CD4-positive, alpha-beta T cell treated with Interferon alpha-2 for 1 hour (primary cell): Measurements from ENCODE around the gene SLC2A2.

Experiments used
- DNase-seq, 2 donors: peaks; one replicate each; pipeline ENCODE4 v3.0.0-alpha.2; 2020 to 2022

SLC2A2 gene

GRCh38 chr3:171026597-171027293 lies at the start of gene SLC2A2:
Gene SLC2A2 (minus strand): TSS chr3:171026720. CDS start chr3:171026670, 50 bp downstream.
- DNase-seq = no peak

GRCh38 chr3:171072432-171072831 lies 45.9 kb upstream of the SLC2A2 start:
- no peak for DNase-seq

GRCh38 chr3:171068658-171069057 lies 42.1 kb upstream of the SLC2A2 start:
- no peak for DNase-seq

GRCh38 chr3:171066206-171066605 lies 39.7 kb upstream of the SLC2A2 start:
- DNase-seq = no peak

GRCh38 chr3:171065732-171066131 lies 39.2 kb upstream of the SLC2A2 start:
- DNase-seq = no peak

GRCh38 chr3:171064461-171064860 lies 37.9 kb upstream of the SLC2A2 start:
- no peak for DNase-seq

- no peak for DNase-seq
Observed at GRCh38 chr3:171061749-171062148, 35.2 kb upstream of the SLC2A2 start.

- DNase-seq = no peak
Observed at GRCh38 chr3:171059978-171060377, 33.5 kb upstream of the SLC2A2 start.

GRCh38 chr3:171058873-171059603 lies 32.5 kb upstream of the SLC2A2 start:
- no peak for DNase-seq

- no peak for DNase-seq
Observed at GRCh38 chr3:171058058-171058457, 31.5 kb upstream of the SLC2A2 start.

- DNase-seq = no peak
Observed at GRCh38 chr3:171057072-171057471, 30.6 kb upstream of the SLC2A2 start.

- DNase-seq = no peak
Observed at GRCh38 chr3:171056528-171056927, 30.0 kb upstream of the SLC2A2 start.

GRCh38 chr3:171055336-171056178 lies 29.0 kb upstream of the SLC2A2 start:
- no peak for DNase-seq

- no peak for DNase-seq
Observed at GRCh38 chr3:171054921-171055320, 28.4 kb upstream of the SLC2A2 start.

GRCh38 chr3:171054231-171054630 lies 27.7 kb upstream of the SLC2A2 start:
- no peak for DNase-seq

- DNase-seq = peak; percentile 19 to 47
Observed at GRCh38 chr3:171049861-171050444, 23.4 kb upstream of the SLC2A2 start.

- DNase-seq = no peak
Observed at GRCh38 chr3:171046760-171047159, 20.2 kb upstream of the SLC2A2 start.

- no peak for DNase-seq
Observed at GRCh38 chr3:171044835-171045793, 18.6 kb upstream of the SLC2A2 start.

GRCh38 chr3:171044384-171044783 lies 17.9 kb upstream of the SLC2A2 start:
- DNase-seq = no peak

GRCh38 chr3:171039674-171040073 lies 13.2 kb upstream of the SLC2A2 start:
- no peak for DNase-seq

- DNase-seq = no peak
Observed at GRCh38 chr3:171038342-171038741, 11.8 kb upstream of the SLC2A2 start.

- no peak for DNase-seq
Observed at GRCh38 chr3:171028779-171029232, 2.3 kb upstream of the SLC2A2 start.
